Type B pancreatic cell (in vitro differentiated cells): Measurements from ENCODE around the gene ASIC4. TPM values are rescaled to one million over a fixed set of nuclear protein-coding genes. Genes with fewer than 3 reads are reported as not detected.

Experiments
- DNase-seq: peaks from one replicate; pipeline ENCODE4 v3.0.0; 2021; ENCODE audit warnings: mixed read lengths; ENCODE audit not compliant: unreplicated experiment; ENCODE audit errors: extremely low spot score
- H3K27ac Mint-ChIP-seq: 2 replicates; pipeline ENCODE4 v1.8.0; 2021; ENCODE audit warnings: mild to moderate bottlenecking, mixed read lengths
- H3K27me3 Mint-ChIP-seq: 2 replicates; pipeline ENCODE4 v1.8.0; 2021; ENCODE audit warnings: mixed read lengths
- H3K36me3 Mint-ChIP-seq: 2 replicates; pipeline ENCODE4 v1.8.0; 2021; ENCODE audit warnings: mixed read lengths
- H3K4me1 Mint-ChIP-seq: one replicate; pipeline ENCODE4 v1.8.0; 2021; ENCODE audit warnings: mixed read lengths; ENCODE audit not compliant: unreplicated experiment
- H3K4me3 Mint-ChIP-seq: 2 replicates; pipeline ENCODE4 v1.8.0; 2021; ENCODE audit warnings: mild to moderate bottlenecking, mixed read lengths
- H3K9me3 Mint-ChIP-seq: 2 replicates; pipeline ENCODE4 v1.8.0; 2021; ENCODE audit warnings: mixed read lengths
- CTCF ChIP-seq: fragments of 200-600 bp; sonication (generic); conservative IDR thresholded peaks from 2 replicates; pipeline ENCODE4 v1.5.0; 2021; ENCODE audit warnings: antibody characterized with exemption, mild to moderate bottlenecking
- long read RNA-seq: library from polyadenylated mRNA; unstranded; transcript quantifications from one replicate; pipeline ENCODE4 v2.0.0, GENCODE V29; 2020
- total RNA-seq: library from RNA; stranded (reverse); gene quantifications from 2 replicates; pipeline ENCODE4 v1.2.1, GENCODE V29; 2021; ENCODE audit warnings: low replicate concordance

ASIC4 gene
- total RNA-seq = 0.79 and 0.99 TPM in 2 replicates
- long read RNA-seq = 0 reads

- peaks cover 56% of the 10 kb centered on the region for H3K4me1 Mint-ChIP-seq
- H3K9me3 Mint-ChIP-seq = no peaks in the 10 kb centered on the region
- H3K4me3 Mint-ChIP-seq = peak within 1 kb of the TSS; percentile 76
- H3K36me3 Mint-ChIP-seq = no peaks in the 10 kb centered on the region
- H3K27ac Mint-ChIP-seq = peak within 1 kb of the TSS; percentile 39
- TF ChIP-seq CTCF = no peak
- no peak for DNase-seq
- peaks cover 83% of the 10 kb centered on the region for H3K27me3 Mint-ChIP-seq
Observed at GRCh38 chr2:219514196-219514761, at the start of gene ASIC4. Gene ASIC4, plus strand, starts transcription at chr2:219514482. Its CDS starts 243 bp downstream, at chr2:219514725.

- H3K27me3 Mint-ChIP-seq = no peaks in the 10 kb centered on the region
- TF ChIP-seq CTCF = no peak
- H3K27ac Mint-ChIP-seq = no peak overlapping the region
Observed at GRCh38 chr2:219465659-219466561, 48.4 kb upstream of the ASIC4 start.

GRCh38 chr2:219466816-219467735 is 47.2 kb upstream of the ASIC4 start:
- peaks cover 6% of the 10 kb centered on the region for H3K4me1 Mint-ChIP-seq
- no peak for TF ChIP-seq CTCF
- H3K27me3 Mint-ChIP-seq = no peaks in the 10 kb centered on the region
- no peaks in the 10 kb centered on the region for H3K9me3 Mint-ChIP-seq
- H3K36me3 Mint-ChIP-seq = no peaks in the 10 kb centered on the region
- H3K4me3 Mint-ChIP-seq = no peak overlapping the region
- H3K27ac Mint-ChIP-seq = no peak overlapping the region
- DNase-seq = no peak

More at GRCh38 chr2:219465659-219466561, 48.4 kb upstream of the ASIC4 start:
- Mint-ChIP-seq H3K4me3 (no peak overlapping the region), H3K36me3 (no peaks in the 10 kb centered on the region), H3K9me3 (no peaks in the 10 kb centered on the region), H3K4me1 (peaks cover 2% of the 10 kb centered on the region)
- DNase-seq = no peak

- DNase-seq = no peak
- TF ChIP-seq CTCF = no peak
- Mint-ChIP-seq H3K36me3 (no peaks in the 10 kb centered on the region), H3K27ac (no peak overlapping the region), H3K27me3 (no peaks in the 10 kb centered on the region), H3K4me1 (peaks cover 6% of the 10 kb centered on the region), H3K9me3 (no peaks in the 10 kb centered on the region), H3K4me3 (no peak overlapping the region)
Observed at GRCh38 chr2:219467736-219468075, 46.6 kb upstream of the ASIC4 start.

GRCh38 chr2:219468410-219469185 is 45.7 kb upstream of the ASIC4 start:
- TF ChIP-seq CTCF = no peak
- peaks cover 6% of the 10 kb centered on the region for H3K4me1 Mint-ChIP-seq
- no peaks in the 10 kb centered on the region for H3K9me3 Mint-ChIP-seq
- no peaks in the 10 kb centered on the region for H3K36me3 Mint-ChIP-seq
- DNase-seq = no peak
- H3K27me3 Mint-ChIP-seq = no peaks in the 10 kb centered on the region
- no peak overlapping the region for H3K4me3 Mint-ChIP-seq
- no peak overlapping the region for H3K27ac Mint-ChIP-seq
